ENCODE results near the gene TFG.

Gene TFG

GRCh38 chr3:100708644-100708988 is 678 bp upstream of the TFG start:
- peak overlapping the region; percentile 99 for H3K27ac ChIP-seq (ENCODE audit: low read depth, low read length)
- peaks cover 29% of the 10 kb centered on the region for H3K27me3 ChIP-seq (ENCODE audit: control insufficient read depth, insufficient read depth, low read length)
- peaks cover 10% of the 10 kb centered on the region for H3K36me3 ChIP-seq (ENCODE audit: control insufficient read depth, insufficient read depth, low read length)
- H3K9me3 ChIP-seq (ENCODE audit: control insufficient read depth, insufficient read depth, low read length), result no peaks in the 10 kb centered on the region
- H3K4me1 ChIP-seq (ENCODE audit: control insufficient read depth, insufficient read depth, low read length), result peaks cover 9% of the 10 kb centered on the region; the same call in 1 of the 2 replicates
- H3K4me3 ChIP-seq (ENCODE audit: low read depth, low read length), result peak overlapping the region; percentile 91
- H3K9ac ChIP-seq (ENCODE audit: low read depth, low read length), result peak overlapping the region; percentile 98; the same call in 1 of the 2 replicates

GRCh38 chr3:100709842-100710260 is 557 bp downstream of the TFG start:
- H3K4me1 ChIP-seq (ENCODE audit: control insufficient read depth, insufficient read depth, low read length), result peaks cover 9% of the 10 kb centered on the region; the same call in 1 of the 2 replicates
- H3K27me3 ChIP-seq (ENCODE audit: control insufficient read depth, insufficient read depth, low read length), result peaks cover 29% of the 10 kb centered on the region
- H3K27ac ChIP-seq (ENCODE audit: low read depth, low read length), result peak overlapping the region; percentile 99

GRCh38 chr3:100710261-100710968 is 1.1 kb downstream of the TFG start:
- Histone ChIP-seq H3K27me3 (ENCODE audit: control insufficient read depth, insufficient read depth, low read length) (peaks cover 26% of the 10 kb centered on the region), H3K4me3 (ENCODE audit: low read depth, low read length) (peak overlapping the region; percentile 91), H3K9ac (ENCODE audit: low read depth, low read length) (peak overlapping the region; percentile 80), H3K9me3 (ENCODE audit: control insufficient read depth, insufficient read depth, low read length) (no peaks in the 10 kb centered on the region), H3K36me3 (ENCODE audit: control insufficient read depth, insufficient read depth, low read length) (peaks cover 28% of the 10 kb centered on the region), H3K4me1 (ENCODE audit: control insufficient read depth, insufficient read depth, low read length) (peaks cover 9% of the 10 kb centered on the region; the same call in 1 of the 2 replicates), H3K27ac (ENCODE audit: low read depth, low read length) (peak overlapping the region; percentile 99)

More at GRCh38 chr3:100709842-100710260, 557 bp downstream of the TFG start:
- no peaks in the 10 kb centered on the region for H3K9me3 ChIP-seq (ENCODE audit: control insufficient read depth, insufficient read depth, low read length)
- peak overlapping the region; percentile 91 for H3K4me3 ChIP-seq (ENCODE audit: low read depth, low read length)
- H3K36me3 ChIP-seq (ENCODE audit: control insufficient read depth, insufficient read depth, low read length), result peaks cover 23% of the 10 kb centered on the region
- H3K9ac ChIP-seq (ENCODE audit: low read depth, low read length), result peak overlapping the region; percentile 98

GRCh38 chr3:100715176-100715575 is 5.9 kb downstream of the TFG start:
- Histone ChIP-seq H3K36me3 (ENCODE audit: control insufficient read depth, insufficient read depth, low read length) (peaks cover 54% of the 10 kb centered on the region), H3K27me3 (ENCODE audit: control insufficient read depth, insufficient read depth, low read length) (no peaks in the 10 kb centered on the region), H3K9me3 (ENCODE audit: control insufficient read depth, insufficient read depth, low read length) (no peaks in the 10 kb centered on the region), H3K4me3 (ENCODE audit: low read depth, low read length) (no peak overlapping the region), H3K9ac (ENCODE audit: low read depth, low read length) (no peak overlapping the region), H3K4me1 (ENCODE audit: control insufficient read depth, insufficient read depth, low read length) (peaks cover 5% of the 10 kb centered on the region), H3K27ac (ENCODE audit: low read depth, low read length) (no peak overlapping the region)

GRCh38 chr3:100717063-100717462 is 7.8 kb downstream of the TFG start:
- Histone ChIP-seq H3K4me3 (ENCODE audit: low read depth, low read length) (no peak overlapping the region), H3K27me3 (ENCODE audit: control insufficient read depth, insufficient read depth, low read length) (no peaks in the 10 kb centered on the region), H3K9me3 (ENCODE audit: control insufficient read depth, insufficient read depth, low read length) (no peaks in the 10 kb centered on the region), H3K27ac (ENCODE audit: low read depth, low read length) (no peak overlapping the region), H3K36me3 (ENCODE audit: control insufficient read depth, insufficient read depth, low read length) (peaks cover 64% of the 10 kb centered on the region), H3K4me1 (ENCODE audit: control insufficient read depth, insufficient read depth, low read length) (peaks cover 4% of the 10 kb centered on the region), H3K9ac (ENCODE audit: low read depth, low read length) (no peak overlapping the region)

GRCh38 chr3:100717637-100718487 is 8.6 kb downstream of the TFG start:
- no peaks in the 10 kb centered on the region for H3K9me3 ChIP-seq (ENCODE audit: control insufficient read depth, insufficient read depth, low read length)
- H3K9ac ChIP-seq (ENCODE audit: low read depth, low read length), result no peak overlapping the region
- H3K4me3 ChIP-seq (ENCODE audit: low read depth, low read length), result no peak overlapping the region
- H3K27ac ChIP-seq (ENCODE audit: low read depth, low read length), result no peak overlapping the region
- H3K36me3 ChIP-seq (ENCODE audit: control insufficient read depth, insufficient read depth, low read length), result peaks cover 72% of the 10 kb centered on the region
- H3K27me3 ChIP-seq (ENCODE audit: control insufficient read depth, insufficient read depth, low read length), result no peaks in the 10 kb centered on the region
- peaks cover 4% of the 10 kb centered on the region for H3K4me1 ChIP-seq (ENCODE audit: control insufficient read depth, insufficient read depth, low read length)

GRCh38 chr3:100719136-100719535 is 9.8 kb downstream of the TFG start:
- Histone ChIP-seq H3K9ac (ENCODE audit: low read depth, low read length) (no peak overlapping the region), H3K9me3 (ENCODE audit: control insufficient read depth, insufficient read depth, low read length) (no peaks in the 10 kb centered on the region), H3K4me1 (ENCODE audit: control insufficient read depth, insufficient read depth, low read length) (peaks cover 4% of the 10 kb centered on the region), H3K27me3 (ENCODE audit: control insufficient read depth, insufficient read depth, low read length) (no peaks in the 10 kb centered on the region), H3K4me3 (ENCODE audit: low read depth, low read length) (no peak overlapping the region), H3K27ac (ENCODE audit: low read depth, low read length) (no peak overlapping the region), H3K36me3 (ENCODE audit: control insufficient read depth, insufficient read depth, low read length) (peaks cover 74% of the 10 kb centered on the region)

GRCh38 chr3:100720426-100720825 is 11.1 kb downstream of the TFG start:
- no peak overlapping the region for H3K9ac ChIP-seq (ENCODE audit: low read depth, low read length)
- H3K27me3 ChIP-seq (ENCODE audit: control insufficient read depth, insufficient read depth, low read length), result no peaks in the 10 kb centered on the region
- no peak overlapping the region for H3K4me3 ChIP-seq (ENCODE audit: low read depth, low read length)
- peaks cover 4% of the 10 kb centered on the region for H3K4me1 ChIP-seq (ENCODE audit: control insufficient read depth, insufficient read depth, low read length)
- no peaks in the 10 kb centered on the region for H3K9me3 ChIP-seq (ENCODE audit: control insufficient read depth, insufficient read depth, low read length)
- H3K36me3 ChIP-seq (ENCODE audit: control insufficient read depth, insufficient read depth, low read length), result peaks cover 67% of the 10 kb centered on the region
- no peak overlapping the region for H3K27ac ChIP-seq (ENCODE audit: low read depth, low read length)

GRCh38 chr3:100725935-100726513 is 16.7 kb downstream of the TFG start:
- Histone ChIP-seq H3K27ac (ENCODE audit: low read depth, low read length) (no peak overlapping the region), H3K9ac (ENCODE audit: low read depth, low read length) (no peak overlapping the region), H3K36me3 (ENCODE audit: control insufficient read depth, insufficient read depth, low read length) (peaks cover 83% of the 10 kb centered on the region), H3K4me1 (ENCODE audit: control insufficient read depth, insufficient read depth, low read length) (peaks cover 12% of the 10 kb centered on the region; the same call in 1 of the 2 replicates), H3K4me3 (ENCODE audit: low read depth, low read length) (no peak overlapping the region), H3K9me3 (ENCODE audit: control insufficient read depth, insufficient read depth, low read length) (no peaks in the 10 kb centered on the region), H3K27me3 (ENCODE audit: control insufficient read depth, insufficient read depth, low read length) (no peaks in the 10 kb centered on the region)

GRCh38 chr3:100726706-100727105 is 17.4 kb downstream of the TFG start:
- H3K4me3 ChIP-seq (ENCODE audit: low read depth, low read length), result no peak overlapping the region
- peaks cover 82% of the 10 kb centered on the region for H3K36me3 ChIP-seq (ENCODE audit: control insufficient read depth, insufficient read depth, low read length)
- no peak overlapping the region for H3K27ac ChIP-seq (ENCODE audit: low read depth, low read length)
- H3K9ac ChIP-seq (ENCODE audit: low read depth, low read length), result no peak overlapping the region
- H3K9me3 ChIP-seq (ENCODE audit: control insufficient read depth, insufficient read depth, low read length), result no peaks in the 10 kb centered on the region
- H3K27me3 ChIP-seq (ENCODE audit: control insufficient read depth, insufficient read depth, low read length), result no peaks in the 10 kb centered on the region
- H3K4me1 ChIP-seq (ENCODE audit: control insufficient read depth, insufficient read depth, low read length), result peaks cover 13% of the 10 kb centered on the region; the same call in 1 of the 2 replicates

Measured in HUES48 (cell line).